Stimulated activated CD4-positive, alpha-beta T cell treated with anti-CD3 and anti-CD28 coated beads, TNF-alpha, amount 100 ng/mL, for 1 hour (primary cell): Measurements from ENCODE around the gene CLSTN1.
"Not testable (repeated sequence)": the region's sequence is repeated elsewhere in the genome, so short reads cannot be mapped to it uniquely, and the experiment has no call there.

Experiments
- DNase-seq, 3 donors: peaks; one replicate each; pipeline ENCODE4 v3.0.0-alpha.2; 2020; ENCODE audit warnings: low read depth in 3 of 3, low spot score in 1 of 3

CLSTN1 gene

GRCh38 chr1:9766759-9767442 lies 56.9 kb downstream of the CLSTN1 start:
- no peak for DNase-seq

GRCh38 chr1:9764550-9764949 lies 59.2 kb downstream of the CLSTN1 start:
- DNase-seq, result no peak

GRCh38 chr1:9763914-9764313 lies 59.9 kb downstream of the CLSTN1 start:
- DNase-seq, result no peak

GRCh38 chr1:9762446-9762845 lies 61.3 kb downstream of the CLSTN1 start:
- not testable (repeated sequence) for DNase-seq

GRCh38 chr1:9761855-9762254 lies 61.9 kb downstream of the CLSTN1 start:
- no peak for DNase-seq

GRCh38 chr1:9760824-9761223 lies 62.9 kb downstream of the CLSTN1 start:
- DNase-seq, result no peak

- no peak for DNase-seq
Measured at GRCh38 chr1:9759939-9760338, 63.8 kb downstream of the CLSTN1 start.

GRCh38 chr1:9758559-9759121 lies 65.1 kb downstream of the CLSTN1 start:
- no peak for DNase-seq

- no peak for DNase-seq
Measured at GRCh38 chr1:9755441-9755995, 68.2 kb downstream of the CLSTN1 start.

GRCh38 chr1:9753121-9753531 lies 70.6 kb downstream of the CLSTN1 start:
- no peak for DNase-seq

- DNase-seq, result no peak
Measured at GRCh38 chr1:9751971-9752370, 71.8 kb downstream of the CLSTN1 start.

- DNase-seq, result no peak
Measured at GRCh38 chr1:9749361-9749760, 74.4 kb downstream of the CLSTN1 start.

- DNase-seq, result not testable (repeated sequence)
Measured at GRCh38 chr1:9748391-9748790, 75.4 kb downstream of the CLSTN1 start.

GRCh38 chr1:9746651-9747050 lies 77.1 kb downstream of the CLSTN1 start:
- no peak for DNase-seq

- no peak for DNase-seq
Measured at GRCh38 chr1:9746211-9746610, 77.6 kb downstream of the CLSTN1 start.

GRCh38 chr1:9744106-9744799 lies 79.5 kb downstream of the CLSTN1 start:
- no peak for DNase-seq

GRCh38 chr1:9737671-9738070 lies 86.1 kb downstream of the CLSTN1 start:
- no peak for DNase-seq

- no peak for DNase-seq
Measured at GRCh38 chr1:9737057-9737456, 86.7 kb downstream of the CLSTN1 start.

- DNase-seq, result no peak
Measured at GRCh38 chr1:9736241-9736640, 87.5 kb downstream of the CLSTN1 start.

GRCh38 chr1:9735800-9736199 lies 88.0 kb downstream of the CLSTN1 start:
- no peak for DNase-seq

GRCh38 chr1:9733160-9733789 lies 90.5 kb downstream of the CLSTN1 start:
- no peak for DNase-seq
